B cell (primary cell): ENCODE data around the gene HSPA1A. TPM values are rescaled to one million over a fixed set of nuclear protein-coding genes. Genes with fewer than 3 reads are reported as not detected.
"Not testable (repeated sequence)": the region's sequence is repeated elsewhere in the genome, so short reads cannot be mapped to it uniquely, and the experiment has no call there.

Source experiments
- ATAC-seq: fragments of 200-7000 bp; cut with Tn5 transposase; one replicate; pipeline ENCODE4 v1.10.0; 2021; ENCODE audit warnings: low read depth, mild to moderate bottlenecking, moderate number of reproducible peaks, moderate library complexity
- CTCF ChIA-PET: fragments of 350-600 bp; sonication (Branson Sonifier 250); formaldehyde crosslinking; loops from one replicate; lab custom pipeline; 2021; ENCODE audit warnings: antibody characterized with exemption, inconsistent platforms; lab: Charles Lee
- POLR2A ChIA-PET: fragments of 350-600 bp; sonication (Branson Sonifier 250); formaldehyde crosslinking; loops from one replicate; lab custom pipeline; 2021; ENCODE audit warnings: antibody characterized with exemption; lab: Charles Lee
- DNase-seq: peaks from one replicate; pipeline ENCODE4 v3.0.0; 2013
- H2AFZ ChIP-seq: 2 replicates; pipeline ENCODE4 v1.6.1; 2012; ENCODE audit warnings: mild to moderate bottlenecking, low read depth, low read length; ENCODE audit not compliant: insufficient read depth, poor library complexity, severe bottlenecking
- H3K27ac ChIP-seq, 2 donors: 1 replicate in 1 of 2; 2 replicates in 1 of 2; pipeline ENCODE4 v1.5.1; 2012 to 2013; ENCODE audit warnings: low read length in 2 of 2, mild to moderate bottlenecking in 2 of 2, moderate library complexity in 1 of 2
- H3K27me3 ChIP-seq, 4 experiments: fragments of 200-600 bp in 1 of 4; sonication (generic) in 1 of 4; replicated peaks in 1 of 4; 1 replicate in 2 of 4; 2 replicates in 2 of 4; pipeline versions ENCODE4 v1.6.1 to v1.7.0; 2013 to 2016; ENCODE audit warnings: low read length in 3 of 4, mild to moderate bottlenecking in 2 of 4, mixed read lengths in 1 of 4, moderate library complexity in 1 of 4; ENCODE audit not compliant: insufficient read depth in 4 of 4, control insufficient read depth in 3 of 4; ENCODE audit errors: control extremely low read depth in 1 of 4
- H3K36me3 ChIP-seq, 2 experiments: replicated peaks in 1 of 2; 1 replicate in 1 of 2; 2 replicates in 1 of 2; pipeline versions ENCODE4 v1.6.1 to v1.7.1; 2013; ENCODE audit warnings: low read length in 1 of 2; ENCODE audit not compliant: insufficient read depth in 2 of 2, control insufficient read depth in 1 of 2; ENCODE audit errors: control extremely low read depth in 1 of 2, extremely low read depth in 1 of 2
- H3K4me1 ChIP-seq, 2 donors: fragments of 200-600 bp in 1 of 2; sonication (generic) in 1 of 2; 1 replicate in 1 of 2; 2 replicates in 1 of 2; pipeline versions ENCODE4 v1.5.1 to v1.6.1; 2013 to 2017; ENCODE audit warnings: low read length in 2 of 2; ENCODE audit not compliant: control insufficient read depth in 2 of 2, insufficient read depth in 2 of 2
- H3K4me2 ChIP-seq: replicated peaks from 2 replicates; pipeline ENCODE3; 2012; ENCODE audit warnings: mild to moderate bottlenecking, low read depth, low read length; ENCODE audit not compliant: poor library complexity, severe bottlenecking
- H3K4me3 ChIP-seq, 5 experiments: fragments of 200-600 bp in 1 of 5; sonication (generic) in 1 of 5; 1 replicate in 3 of 5; 2 replicates in 2 of 5; pipeline versions ENCODE4 v1.5.1 to v1.7.0; 2011 to 2016; ENCODE audit warnings: low read length in 4 of 5, mild to moderate bottlenecking in 4 of 5, low read depth in 2 of 5, control low read depth in 1 of 5, moderate library complexity in 1 of 5; ENCODE audit not compliant: insufficient read depth in 1 of 5; ENCODE audit errors: control extremely low read depth in 1 of 5, extremely low read depth in 1 of 5
- H3K79me2 ChIP-seq: fragments of 200-600 bp; sonication (generic); one replicate; pipeline ENCODE4 v1.6.0; 2016; ENCODE audit warnings: low read length; ENCODE audit not compliant: control insufficient read depth, insufficient read depth
- H3K9ac ChIP-seq: fragments of 200-600 bp; sonication (generic); 2 replicates; pipeline ENCODE4 v1.6.1; 2017; ENCODE audit warnings: mild to moderate bottlenecking, low read length, moderate library complexity
- H3K9me3 ChIP-seq, 3 donors: one replicate each; pipeline versions ENCODE4 v1.6.1 to v1.7.1; 2013; ENCODE audit warnings: low read length in 2 of 3; ENCODE audit not compliant: control insufficient read depth in 2 of 3, insufficient read depth in 1 of 3; ENCODE audit errors: control extremely low read depth in 1 of 3
- H4K20me1 ChIP-seq: 2 replicates; pipeline ENCODE4 v1.6.0; 2012; ENCODE audit warnings: mild to moderate bottlenecking, low read length; ENCODE audit not compliant: insufficient read depth, control insufficient read depth, poor library complexity, severe bottlenecking
- H3K27ac Mint-ChIP-seq: one replicate; pipeline ENCODE4 v1.8.0; 2021; ENCODE audit warnings: mixed read lengths
- H3K27me3 Mint-ChIP-seq: one replicate; pipeline ENCODE4 v1.8.0; 2021; ENCODE audit warnings: mixed read lengths
- H3K4me1 Mint-ChIP-seq: one replicate; pipeline ENCODE4 v1.8.0; 2021; ENCODE audit warnings: mixed read lengths
- H3K4me3 Mint-ChIP-seq: one replicate; pipeline ENCODE4 v1.8.0; 2021; ENCODE audit warnings: mixed read lengths
- H3K9me3 Mint-ChIP-seq: one replicate; pipeline ENCODE4 v1.8.0; 2022; ENCODE audit warnings: mixed read lengths; ENCODE audit not compliant: insufficient read depth
- CTCF ChIP-seq: fragments of 200-600 bp; IDR thresholded peaks from one replicate; pipeline ENCODE4 v1.8.0; 2022; ENCODE audit warnings: antibody characterized with exemption, mild to moderate bottlenecking
- EZH2 ChIP-seq: IDR thresholded peaks from 2 replicates; pipeline ENCODE4 v1.6.1; 2012; ENCODE audit warnings: borderline replicate concordance, low read depth, mild to moderate bottlenecking, moderate library complexity, low read length; ENCODE audit not compliant: insufficient read depth, poor library complexity, severe bottlenecking
- WGBS: methylation state at CpG from one replicate; pipeline ENCODE4 v1.1.5; 2013; ENCODE audit warnings: missing lambda C conversion rate; ENCODE audit not compliant: insufficient coverage; 5-methylcytosine and 5-hydroxymethylcytosine counted together
- intact Hi-C: fragments of 100-400 bp; cut with micrococcal nuclease; formaldehyde crosslinking; loops from one replicate; pipeline ENCODE4 v1.10.0; 2022
- polyA plus RNA-seq: library from polyadenylated mRNA; depleted of rRNA; stranded (reverse); fragments of >200 nt; gene quantifications from 2 replicates; pipeline ENCODE4 v1.2.3, GENCODE V29; 2012
- total RNA-seq, 2 donors: library from RNA; stranded (reverse); fragments of 120-200 nt in 1 of 2; gene quantifications; 1 replicate in 1 of 2; 2 replicates in 1 of 2; pipeline versions ENCODE4 v1.2.3 to v1.2.4, GENCODE V29; 2013 to 2022

Gene HSPA1A
- total and polyA plus RNA-seq, 2 donors (not counting 1 experiment from before 2014, with no cell fraction given) = 61.2 to 129 TPM

- Histone ChIP-seq H3K79me2 (no peaks in the 10 kb centered on the region), H3K4me2 (peak overlapping the region; percentile 83), H3K36me3 (no peaks in the 10 kb centered on the region), H3K27ac (peak overlapping the region; percentile 77 to 78), H3K9ac (peak overlapping the region; percentile 75), H3K27me3 (no peaks in the 10 kb centered on the region), H2AFZ (peak overlapping the region; percentile 84), H3K9me3 (no peaks in the 10 kb centered on the region), H4K20me1 (no peaks in the 10 kb centered on the region), H3K4me1 (peaks cover 30 to 46% of the 10 kb centered on the region in 2 donors), H3K4me3 (peak overlapping the region in 4 of 5 experiments; percentile 59 to 79 (median 72))
- WGBS = 3% methylated on average over 15 of the region's 25 CpGs
- peak; percentile 74 for DNase-seq
- H3K4me1 Mint-ChIP-seq = peaks cover 35% of the 10 kb centered on the region
- H3K9me3 Mint-ChIP-seq = no peaks in the 10 kb centered on the region
- peak overlapping the region; percentile 89 for H3K4me3 Mint-ChIP-seq
- no peaks in the 10 kb centered on the region for H3K27me3 Mint-ChIP-seq
- TF ChIP-seq EZH2 (no peak), CTCF (no peak)
- H3K27ac Mint-ChIP-seq = peak overlapping the region; percentile 98
- ATAC-seq = peak; percentile 46
- intact Hi-C loops = no loop called here
- ChIA-PET CTCF (interaction anchor here (0.7 kb wide), 1 partner anchor 8 kb away, joined by 3 read pairs; no protein-coding TSS in a partner anchor), POLR2A (interaction anchor here (0.6 to 1.2 kb wide), 6 partner anchors 15 to 170 kb away, joined by 3 to 8 read pairs (median 5); partner anchors contain the start of genes BAG6, LSM2 and VARS1)
These were observed 6.9 kb downstream of the HSPA1A start for GRCh38 chr6:31822036-31822821.

GRCh38 chr6:31823592-31824196 is 8.4 kb downstream of the HSPA1A start:
- H2AFZ ChIP-seq, H3K4me3 ChIP-seq, DNase-seq, H3K4me2 ChIP-seq, intact Hi-C loops, H3K27ac Mint-ChIP-seq, H3K27me3 ChIP-seq, H3K9ac ChIP-seq, ATAC-seq, H3K79me2 ChIP-seq, H3K27me3 Mint-ChIP-seq, H3K36me3 ChIP-seq, H3K4me3 Mint-ChIP-seq, H4K20me1 ChIP-seq, H3K9me3 ChIP-seq, H3K9me3 Mint-ChIP-seq, H3K27ac ChIP-seq: not testable (repeated sequence)
- 45% methylated on average over 4 of the region's 9 CpGs for WGBS
- peaks cover 31% of the 10 kb centered on the region for H3K4me1 Mint-ChIP-seq
- ChIA-PET POLR2A (interaction anchor here (0.7 kb wide), 1 partner anchor 276 kb away, joined by 3 read pairs; the partner anchor contains the start of gene NFKBIL1), CTCF (interaction anchor here (1.4 kb wide), 1 partner anchor 94 kb away, joined by 4 read pairs; no protein-coding TSS in a partner anchor)
- H3K4me1 ChIP-seq = peaks cover 22 to 35% of the 10 kb centered on the region in 2 donors
